HG02610 (cell line): ENCODE data around the gene HES7.
A peak's percentile ranks its signal among the peaks of the same experiment; 100 is the strongest.
"Not testable (repeated sequence)": the region's sequence is repeated elsewhere in the genome, so short reads cannot be mapped to it uniquely, and the experiment has no call there.

Experiments used
- ATAC-seq: cut with Tn5 transposase; IDR thresholded peaks from one replicate; pipeline ENCODE4 v1.9.1; 2021; ENCODE audit warnings: mild to moderate bottlenecking, moderate library complexity; ENCODE audit not compliant: unreplicated experiment

The HES7 gene

GRCh38 chr17:8123695-8124349 is at the start of gene HES7:
Gene HES7, minus strand, starts transcription at chr17:8124106. Its CDS starts 22 bp downstream, at chr17:8124084.
- no peak for ATAC-seq

GRCh38 chr17:8173056-8173870 is 49.4 kb upstream of the HES7 start:
- ATAC-seq, result peak; percentile 69

- ATAC-seq, result not testable (repeated sequence)
Measured at GRCh38 chr17:8170186-8170585, 46.3 kb upstream of the HES7 start.

GRCh38 chr17:8167526-8167925 is 43.6 kb upstream of the HES7 start:
- no peak for ATAC-seq

GRCh38 chr17:8166731-8167130 is 42.8 kb upstream of the HES7 start:
- ATAC-seq, result no peak

GRCh38 chr17:8164815-8165131 is 40.9 kb upstream of the HES7 start:
- ATAC-seq, result no peak

GRCh38 chr17:8163978-8164814 is 40.3 kb upstream of the HES7 start:
- no peak for ATAC-seq

GRCh38 chr17:8162997-8163977 is 39.4 kb upstream of the HES7 start:
- ATAC-seq, result no peak

- no peak for ATAC-seq
Measured at GRCh38 chr17:8162233-8162996, 38.5 kb upstream of the HES7 start, which contains the start of gene VAMP2. Gene VAMP2, minus strand, starts transcription at chr17:8162948. Its CDS starts 69 bp downstream, at chr17:8162879.

GRCh38 chr17:8161289-8162232 is 37.7 kb upstream of the HES7 start:
- no peak for ATAC-seq

- ATAC-seq, result no peak
Measured at GRCh38 chr17:8160741-8161221, 36.9 kb upstream of the HES7 start.

- no peak for ATAC-seq
Measured at GRCh38 chr17:8160224-8160577, 36.3 kb upstream of the HES7 start.

GRCh38 chr17:8159459-8160223 is 35.7 kb upstream of the HES7 start:
- ATAC-seq, result no peak

GRCh38 chr17:8159032-8159400 is 35.1 kb upstream of the HES7 start:
- ATAC-seq, result no peak

GRCh38 chr17:8158267-8159031 is 34.5 kb upstream of the HES7 start:
- ATAC-seq, result no peak

- ATAC-seq, result peak; percentile 69
Measured at GRCh38 chr17:8156246-8156992, 32.5 kb upstream of the HES7 start.

- no peak for ATAC-seq
Measured at GRCh38 chr17:8155996-8156245, 32.0 kb upstream of the HES7 start.
